OCI-LY3 (cell line): ENCODE data around the gene UNC13D.

Experiments
- EZH2phosphoT487 ChIP-seq: fragments of 200-600 bp; shearing (Covaris generic); IDR thresholded peaks from 2 replicates; pipeline ENCODE4 v1.6.1; 2018; ENCODE audit warnings: antibody characterized with exemption, mixed run types, low read depth
- TF ChIP-seq, protein P1 (sequence below): fragments of 200-600, 300-600 bp; sonication (generic); IDR thresholded peaks from 2 replicates; pipeline ENCODE4 v1.5.1; 2014; ENCODE audit warnings: antibody characterized with exemption, low read length, low read depth

DNA sequence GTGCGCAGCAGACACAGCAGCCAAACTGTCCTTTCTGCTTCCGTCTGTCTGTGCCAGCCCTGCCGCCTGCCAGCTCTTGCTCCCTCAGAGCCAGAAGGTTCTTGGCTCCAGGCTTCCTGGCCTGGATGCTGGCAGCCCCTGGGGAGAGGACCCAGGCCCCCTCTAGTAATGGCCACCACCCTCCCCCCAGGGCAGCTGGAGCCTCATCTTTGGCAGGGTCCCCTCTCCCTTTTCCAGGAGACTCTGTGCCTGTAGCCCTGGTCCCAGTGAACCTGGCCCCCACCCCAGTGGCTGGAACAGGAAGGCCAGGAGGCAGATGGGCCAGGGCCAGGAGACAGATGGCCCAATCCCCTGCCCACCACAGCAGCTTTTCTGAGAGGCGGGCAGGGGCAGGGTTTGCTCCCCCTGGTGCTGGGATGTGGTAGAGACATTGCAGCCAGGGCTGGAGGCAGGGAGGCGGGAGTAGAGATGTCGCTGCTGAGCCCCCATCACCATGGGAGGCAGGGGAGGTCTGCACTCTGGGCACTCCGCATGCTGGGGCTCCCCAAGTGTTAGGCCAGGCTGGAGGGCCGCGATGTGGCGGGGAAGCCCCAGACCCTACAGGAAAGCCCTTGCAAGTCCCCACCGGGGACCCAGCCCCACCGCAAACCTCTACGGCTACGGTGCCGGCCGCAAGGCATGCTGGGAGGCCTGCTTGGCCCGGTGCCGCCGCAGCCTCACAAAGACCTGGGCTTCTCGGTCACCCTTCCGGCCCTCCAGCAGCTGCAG lies 16.7 kb downstream of the UNC13D start:
- TF ChIP-seq, protein P1, sequence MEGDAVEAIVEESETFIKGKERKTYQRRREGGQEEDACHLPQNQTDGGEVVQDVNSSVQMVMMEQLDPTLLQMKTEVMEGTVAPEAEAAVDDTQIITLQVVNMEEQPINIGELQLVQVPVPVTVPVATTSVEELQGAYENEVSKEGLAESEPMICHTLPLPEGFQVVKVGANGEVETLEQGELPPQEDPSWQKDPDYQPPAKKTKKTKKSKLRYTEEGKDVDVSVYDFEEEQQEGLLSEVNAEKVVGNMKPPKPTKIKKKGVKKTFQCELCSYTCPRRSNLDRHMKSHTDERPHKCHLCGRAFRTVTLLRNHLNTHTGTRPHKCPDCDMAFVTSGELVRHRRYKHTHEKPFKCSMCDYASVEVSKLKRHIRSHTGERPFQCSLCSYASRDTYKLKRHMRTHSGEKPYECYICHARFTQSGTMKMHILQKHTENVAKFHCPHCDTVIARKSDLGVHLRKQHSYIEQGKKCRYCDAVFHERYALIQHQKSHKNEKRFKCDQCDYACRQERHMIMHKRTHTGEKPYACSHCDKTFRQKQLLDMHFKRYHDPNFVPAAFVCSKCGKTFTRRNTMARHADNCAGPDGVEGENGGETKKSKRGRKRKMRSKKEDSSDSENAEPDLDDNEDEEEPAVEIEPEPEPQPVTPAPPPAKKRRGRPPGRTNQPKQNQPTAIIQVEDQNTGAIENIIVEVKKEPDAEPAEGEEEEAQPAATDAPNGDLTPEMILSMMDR = peak; percentile 59
- no peak for TF ChIP-seq EZH2phosphoT487
